H1 (cell line): Measurements from ENCODE around the gene GNAO1. TPM values are rescaled to one million over a fixed set of nuclear protein-coding genes. Genes with fewer than 3 reads are reported as not detected.

ENCODE experiments used
- CTCF ChIA-PET: fragments of 300-600 bp; sonication (Branson Sonifier 250); formaldehyde crosslinking; loops from one replicate; lab custom pipeline; 2021; ENCODE audit not compliant: partially characterized antibody; lab: Charles Lee
- POLR2A ChIA-PET: fragments of 300-600 bp; sonication (Branson Sonifier 250); formaldehyde crosslinking; loops from one replicate; lab custom pipeline; 2021; ENCODE audit warnings: inconsistent platforms; ENCODE audit not compliant: partially characterized antibody; lab: Charles Lee
- DNase-seq, 2 experiments: peaks; one replicate each; pipeline versions ENCODE4 v3.0.0 to v3.0.0-alpha.2; 2010 to 2022; ENCODE audit warnings: low spot score in 2 of 2, low read depth in 1 of 2, mixed read lengths in 1 of 2
- FAIRE-seq: peaks from 2 replicates; lab custom pipeline; 2011; peaks lifted over from hg19 to GRCh38; lab: Jason Lieb, UNC
- H2AFZ ChIP-seq: 2 replicates; pipeline ENCODE4 v1.8.1; 2012; ENCODE audit warnings: low read length, inconsistent platforms
- H2AK5ac ChIP-seq: 2 replicates; pipeline ENCODE4 v1.6.1; 2013; ENCODE audit warnings: low read depth, low read length
- H2BK120ac ChIP-seq: replicated peaks from 2 replicates; pipeline ENCODE3; 2013; ENCODE audit warnings: low read depth, low read length, inconsistent platforms
- H2BK12ac ChIP-seq: 2 replicates; pipeline ENCODE4 v1.6.1; 2013; ENCODE audit warnings: low read depth, low read length
- H2BK15ac ChIP-seq: 2 replicates; pipeline ENCODE4 v1.6.1; 2013; ENCODE audit warnings: low read length
- H2BK20ac ChIP-seq: 2 replicates; pipeline ENCODE4 v1.6.1; 2013; ENCODE audit warnings: low read length
- H2BK5ac ChIP-seq: 2 replicates; pipeline ENCODE4 v1.6.1; 2013; ENCODE audit warnings: low read depth, low read length
- H3K14ac ChIP-seq: 2 replicates; pipeline ENCODE4 v1.6.1; 2013; ENCODE audit warnings: inconsistent platforms; ENCODE audit not compliant: insufficient read length
- H3K18ac ChIP-seq: 2 replicates; pipeline ENCODE4 v1.6.1; 2013; ENCODE audit warnings: low read length; ENCODE audit errors: extremely low read depth
- H3K23ac ChIP-seq: 2 replicates; pipeline ENCODE4 v1.6.1; 2013; ENCODE audit warnings: inconsistent platforms; ENCODE audit not compliant: insufficient read length
- H3K23me2 ChIP-seq: 2 replicates; pipeline ENCODE4 v1.6.1; 2013; ENCODE audit warnings: low read depth, low read length
- H3K27ac ChIP-seq: 2 replicates; pipeline ENCODE4 v1.6.1; 2011; ENCODE audit warnings: low read depth, low read length, inconsistent platforms
- H3K27me3 ChIP-seq, 4 experiments: replicated peaks in 1 of 4; 1 replicate in 1 of 4; 2 replicates in 3 of 4; pipeline versions ENCODE4 v1.6.1 to v1.8.1; 2011 to 2013; ENCODE audit warnings: low read length in 3 of 4, mild to moderate bottlenecking in 3 of 4, inconsistent platforms in 2 of 4, mixed read lengths in 2 of 4, moderate library complexity in 1 of 4; ENCODE audit not compliant: control insufficient read depth in 3 of 4, insufficient read depth in 3 of 4; ENCODE audit errors: extremely low read depth in 1 of 4
- H3K36me3 ChIP-seq, 4 experiments: 2 replicates each; pipeline versions ENCODE4 v1.6.1 to v1.8.1; 2011 to 2013; ENCODE audit warnings: mild to moderate bottlenecking in 4 of 4, low read length in 3 of 4, moderate library complexity in 2 of 4, control low read depth in 1 of 4, inconsistent platforms in 1 of 4; ENCODE audit not compliant: insufficient read depth in 4 of 4, control insufficient read depth in 2 of 4
- H3K4ac ChIP-seq: replicated peaks from 2 replicates; pipeline ENCODE3; 2013; ENCODE audit warnings: low read length, low read depth, mixed read lengths, inconsistent platforms; ENCODE audit not compliant: insufficient read length
- H3K4me1 ChIP-seq, 4 experiments: replicated peaks in 1 of 4; 1 replicate in 1 of 4; 2 replicates in 3 of 4; pipeline versions ENCODE4 v1.6.1 to v1.8.1; 2011 to 2013; ENCODE audit warnings: low read length in 3 of 4, inconsistent platforms in 2 of 4, mixed read lengths in 1 of 4; ENCODE audit not compliant: insufficient read depth in 4 of 4, control insufficient read depth in 3 of 4
- H3K4me2 ChIP-seq, 2 experiments: 2 replicates each; pipeline versions ENCODE4 v1.6.1 to v1.8.1; 2011 to 2013; ENCODE audit warnings: low read depth in 2 of 2, low read length in 2 of 2, control low read depth in 1 of 2, inconsistent platforms in 1 of 2, mild to moderate bottlenecking in 1 of 2; ENCODE audit not compliant: insufficient read depth in 1 of 2
- H3K4me3 ChIP-seq, 4 experiments: fragments of 200-600, 300-600 bp in 1 of 4; sonication (generic), shearing (Covaris generic), sonication (Bioruptor Twin) in 1 of 4; 2 replicates each; pipeline versions ENCODE4 v1.5.1 to v1.8.1; 2011 to 2016; ENCODE audit warnings: low read length in 4 of 4, low read depth in 3 of 4, control low read depth in 2 of 4, inconsistent platforms in 2 of 4, mild to moderate bottlenecking in 2 of 4, mixed read lengths in 1 of 4, moderate library complexity in 1 of 4; ENCODE audit not compliant: insufficient read depth in 2 of 4; ENCODE audit errors: extremely low read depth in 1 of 4
- H3K56ac ChIP-seq: replicated peaks from 2 replicates; pipeline ENCODE3; 2013; ENCODE audit warnings: low read depth, mild to moderate bottlenecking, mixed read lengths, low read length, inconsistent platforms; ENCODE audit not compliant: insufficient read length
- H3K79me1 ChIP-seq: 2 replicates; pipeline ENCODE4 v1.6.1; 2013; ENCODE audit warnings: low read depth, low read length, control low read depth
- H3K79me2 ChIP-seq, 2 experiments: 2 replicates each; pipeline versions ENCODE4 v1.6.1 to v1.8.1; 2012 to 2013; ENCODE audit warnings: low read length in 2 of 2, mild to moderate bottlenecking in 2 of 2, inconsistent platforms in 1 of 2; ENCODE audit not compliant: insufficient read depth in 2 of 2, control insufficient read depth in 1 of 2
- H3K9ac ChIP-seq, 4 experiments: replicated peaks in 1 of 4; 1 replicate in 1 of 4; 2 replicates in 3 of 4; pipeline versions ENCODE4 v1.6.1 to v1.8.1; 2011 to 2013; ENCODE audit warnings: low read depth in 3 of 4, low read length in 3 of 4, control low read depth in 2 of 4, mild to moderate bottlenecking in 2 of 4, moderate library complexity in 2 of 4, inconsistent platforms in 1 of 4; ENCODE audit errors: extremely low read depth in 1 of 4
- H3K9me3 ChIP-seq, 2 experiments: 2 replicates each; pipeline versions ENCODE4 v1.6.1 to v1.8.1; 2012 to 2013; ENCODE audit warnings: mild to moderate bottlenecking in 2 of 2, moderate library complexity in 2 of 2, control low read depth in 1 of 2, inconsistent platforms in 1 of 2, low read depth in 1 of 2, low read length in 1 of 2, mixed read lengths in 1 of 2; ENCODE audit not compliant: insufficient read depth in 2 of 2
- H4K20me1 ChIP-seq, 2 experiments: replicated peaks in 1 of 2; 2 replicates each; pipeline versions ENCODE3 to v1.8.1; 2011 to 2013; ENCODE audit warnings: inconsistent platforms in 2 of 2, low read length in 2 of 2, mild to moderate bottlenecking in 1 of 2; ENCODE audit not compliant: insufficient read depth in 2 of 2, control insufficient read depth in 1 of 2
- H4K5ac ChIP-seq: 2 replicates; pipeline ENCODE4 v1.6.1; 2013; ENCODE audit warnings: low read length, low read depth, mixed read lengths, inconsistent platforms; ENCODE audit not compliant: insufficient read length
- H4K8ac ChIP-seq: 2 replicates; pipeline ENCODE4 v1.8.0; 2013; ENCODE audit warnings: mild to moderate bottlenecking, moderate library complexity, low read length, inconsistent platforms; ENCODE audit not compliant: insufficient read depth; ENCODE audit errors: extremely low read depth
- H4K91ac ChIP-seq: replicated peaks from 2 replicates; pipeline ENCODE3; 2013; ENCODE audit warnings: low read length, mixed read lengths, inconsistent platforms; ENCODE audit not compliant: insufficient read length
- CHD1 ChIP-seq: IDR thresholded peaks from 2 replicates; pipeline ENCODE4 v1.6.1; 2012; ENCODE audit warnings: low read depth, low read length, improper control_type of control experiment
- CREB1 ChIP-seq: IDR thresholded peaks from 2 replicates; pipeline ENCODE4 v1.6.1; 2012; ENCODE audit warnings: inconsistent platforms
- EGR1 ChIP-seq: IDR thresholded peaks from 2 replicates; pipeline ENCODE4 v1.6.1; 2011; ENCODE audit warnings: low read depth, low read length, borderline replicate concordance
- EP300 ChIP-seq, 2 experiments: IDR thresholded peaks; 1 replicate in 1 of 2; 2 replicates in 1 of 2; pipeline ENCODE4 v1.6.1; 2011 to 2012; ENCODE audit warnings: low read depth in 2 of 2, low read length in 2 of 2, mild to moderate bottlenecking in 2 of 2, borderline replicate concordance in 1 of 2, inconsistent platforms in 1 of 2, moderate library complexity in 1 of 2
- GTF2F1 ChIP-seq: IDR thresholded peaks from 2 replicates; pipeline ENCODE4 v1.6.1; 2012; ENCODE audit warnings: low read depth, low read length, improper control_type of control experiment, borderline replicate concordance
- JUN ChIP-seq: IDR thresholded peaks from 2 replicates; pipeline ENCODE4 v1.6.1; 2011; ENCODE audit warnings: low read depth, mild to moderate bottlenecking, improper control_type of control experiment, low read length
- KDM1A ChIP-seq: fragments of 200-600, 300-600 bp; sonication (generic); IDR thresholded peaks from 2 replicates; pipeline ENCODE4 v1.7.1; 2016; ENCODE audit warnings: mild to moderate bottlenecking, low read length, borderline replicate concordance
- KDM4A ChIP-seq: IDR thresholded peaks from one replicate; pipeline ENCODE4 v1.7.1; 2012; ENCODE audit warnings: low read depth, mild to moderate bottlenecking, moderate library complexity, low read length, inconsistent platforms; ENCODE audit not compliant: severe bottlenecking
- POLR2A ChIP-seq, 2 experiments: IDR thresholded peaks; 1 replicate in 1 of 2; 2 replicates in 1 of 2; pipeline ENCODE4 v1.6.1; 2011; ENCODE audit warnings: low read depth in 2 of 2, low read length in 2 of 2, mild to moderate bottlenecking in 2 of 2; ENCODE audit errors: control extremely low read depth in 1 of 2
- POLR2AphosphoS5 ChIP-seq: IDR thresholded peaks from 2 replicates; pipeline ENCODE4 v1.6.1; 2011; ENCODE audit warnings: low read depth, low read length
- RNF2 ChIP-seq: fragments of 200-900, 300-1000 bp; sonication (generic); IDR thresholded peaks from 2 replicates; pipeline ENCODE4 v1.7.1; 2016; ENCODE audit warnings: borderline replicate concordance, low read depth, mild to moderate bottlenecking, antibody characterized with exemption, low read length; ENCODE audit not compliant: poor library complexity, severe bottlenecking; ENCODE audit errors: missing control alignments
- TBP ChIP-seq: IDR thresholded peaks from 2 replicates; pipeline ENCODE4 v1.6.1; 2011; ENCODE audit warnings: low read depth, low read length, improper control_type of control experiment
- TEAD4 ChIP-seq: IDR thresholded peaks from 2 replicates; pipeline ENCODE4 v1.6.1; 2012; ENCODE audit warnings: low read depth, low read length, inconsistent platforms, mixed read lengths
- WGBS, 2 experiments: shearing (Covaris generic) in 1 of 2; methylation state at CpG; one replicate each; pipeline versions ENCODE4 v1.1.6 to v1.1.7; 2013 to 2015; ENCODE audit warnings: low lambda C conversion rate in 2 of 2, mixed read lengths in 2 of 2, inconsistent platforms in 1 of 2, low coverage in 1 of 2, missing lambda C conversion rate in 1 of 2; ENCODE audit not compliant: insufficient replicate concordance in 2 of 2, insufficient coverage in 1 of 2, insufficient read length in 1 of 2; ENCODE audit errors: extremely low coverage in 1 of 2, missing lambda C conversion rate in 1 of 2; 5-methylcytosine and 5-hydroxymethylcytosine counted together
- polyA plus RNA-seq, 7 experiments: library from polyadenylated mRNA; depleted of rRNA in 3 of 7; stranded (reverse) in 5 of 7; unstranded in 2 of 7; fragments of >200 nt in 5 of 7; fragments of 200-250 nt in 2 of 7; gene quantifications; 1 replicate in 5 of 7; 2 replicates in 1 of 7; 4 replicates in 1 of 7; pipeline versions ENCODE4 v1.2.1 to v1.2.3, GENCODE V29; 2011 to 2013; ENCODE audit warnings: missing spikeins in 2 of 7, mixed read lengths in 2 of 7
- total RNA-seq: library from RNA; stranded (reverse); fragmentation: NEBNext Ultra II Directional; extraction: Animal tissue kit (Norgen Biotek cat#: 25700); gene quantifications from 2 replicates; pipeline ENCODE4 v1.2.1, GENCODE V29; 2021
- TF ChIP-seq, protein P1 (sequence below): IDR thresholded peaks from 2 replicates; pipeline ENCODE4 v1.6.1; 2011; ENCODE audit warnings: low read depth, mild to moderate bottlenecking, low read length; ENCODE audit not compliant: insufficient read depth

GNAO1 gene
- total and polyA plus RNA-seq, 2 of the 8 experiments (the other 6 are each of a cell fraction or from before 2014, with no cell fraction given), result 6.7 to 34.4 TPM

- H4K20me1 ChIP-seq, result peaks cover 2 to 6% of the 10 kb centered on the region in 2 experiments
- no peak overlapping the region for H2AK5ac ChIP-seq
- FAIRE-seq (no peak), DNase-seq (no peak)
- no peak overlapping the region for H4K91ac ChIP-seq
- H2BK5ac ChIP-seq, result no peak overlapping the region
- H2AFZ ChIP-seq, result no peak overlapping the region
- H3K14ac ChIP-seq, result no peak overlapping the region
- H3K4me2 ChIP-seq, result no peak overlapping the region; a peak in 1 of 4 replicates
- WGBS, 2 experiments, result 59% methylated on average over 2 of the region's 2 CpGs; no CpG with 5 or more reads in 1 of the 2 experiments
- H4K5ac ChIP-seq, result no peak overlapping the region
- H3K23me2 ChIP-seq, result no peaks in the 10 kb centered on the region
- H2BK12ac ChIP-seq, result no peak overlapping the region
- H3K9me3 ChIP-seq, result no peaks in the 10 kb centered on the region
- H3K9ac ChIP-seq, result no peak overlapping the region
- H3K27ac ChIP-seq, result no peak overlapping the region
- H2BK15ac ChIP-seq, result no peak overlapping the region
- H3K79me2 ChIP-seq, result no peaks in the 10 kb centered on the region
- no peaks in the 10 kb centered on the region for H3K36me3 ChIP-seq
- H3K27me3 ChIP-seq, result peaks cover 0 to 2% (median 0%) of the 10 kb centered on the region in 4 experiments; a peak in 2 of 7 replicates
- H3K4ac ChIP-seq, result no peak overlapping the region
- H3K4me3 ChIP-seq, result no peak overlapping the region
- no peak overlapping the region for H2BK20ac ChIP-seq
- no peak overlapping the region for H3K23ac ChIP-seq
- no peak overlapping the region for H4K8ac ChIP-seq
- no peak overlapping the region for H2BK120ac ChIP-seq
- H3K79me1 ChIP-seq, result no peaks in the 10 kb centered on the region; the same call in 1 of the 2 replicates
- no peak overlapping the region for H3K56ac ChIP-seq
- no peak overlapping the region for H3K18ac ChIP-seq
- CTCF ChIA-PET, result interaction anchor here (0.6 to 2.8 kb wide), 3 partner anchors 14 to 55 kb away, joined by 3 to 15 read pairs (median 6); no protein-coding TSS in a partner anchor
- POLR2A ChIA-PET, result no interaction called here
- H3K4me1 ChIP-seq, result peaks cover 11 to 17% (median 12%) of the 10 kb centered on the region in 4 experiments; a peak in 6 of 7 replicates
- TF ChIP-seq, protein P1, sequence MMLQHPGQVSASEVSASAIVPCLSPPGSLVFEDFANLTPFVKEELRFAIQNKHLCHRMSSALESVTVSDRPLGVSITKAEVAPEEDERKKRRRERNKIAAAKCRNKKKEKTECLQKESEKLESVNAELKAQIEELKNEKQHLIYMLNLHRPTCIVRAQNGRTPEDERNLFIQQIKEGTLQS, result no peak
- no peak for TF ChIP-seq TBP
- no peak for TF ChIP-seq EGR1
- TF ChIP-seq RNF2, result no peak
- TF ChIP-seq POLR2A (IDR thresholded peaks at IDR 0.05; ENCODE audit: control extremely low read depth in 1 of 2, low read depth in 2 of 2, low read length in 2 of 2), result no peak
- TF ChIP-seq TEAD4, result no peak
- TF ChIP-seq KDM4A, result no peak
- no peak for TF ChIP-seq EP300 (IDR thresholded peaks at IDR 0.05; ENCODE audit: borderline replicate concordance in 1 of 2, low read depth in 2 of 2, low read length in 2 of 2)
- TF ChIP-seq POLR2AphosphoS5, result no peak
- no peak for TF ChIP-seq GTF2F1
- TF ChIP-seq CHD1, result no peak
- TF ChIP-seq CREB1, result no peak
- no peak for TF ChIP-seq JUN
- no peak for TF ChIP-seq KDM1A
Measured at GRCh38 chr16:56294579-56294978, 103.3 kb downstream of the GNAO1 start.
